DMS 273 treated with DMSO at 0.1 percent for 48 hours (cell line): Measurements from ENCODE around the gene BTBD19.
A peak's percentile ranks its signal among the peaks of the same experiment; 100 is the strongest.
"Not testable (repeated sequence)": the region's sequence is repeated elsewhere in the genome, so short reads cannot be mapped to it uniquely, and the experiment has no call there.

Source experiments
- DNase-seq: peaks from one replicate; lab custom pipeline; 2025; lab: John Stamatoyannopoulos, UW

The BTBD19 gene

GRCh38 chr1:44808938-44809917 is 905 bp downstream of the BTBD19 start:
- DNase-seq, result no peak

GRCh38 chr1:44810101-44810761 is 1.9 kb downstream of the BTBD19 start:
- no peak for DNase-seq

DNA sequence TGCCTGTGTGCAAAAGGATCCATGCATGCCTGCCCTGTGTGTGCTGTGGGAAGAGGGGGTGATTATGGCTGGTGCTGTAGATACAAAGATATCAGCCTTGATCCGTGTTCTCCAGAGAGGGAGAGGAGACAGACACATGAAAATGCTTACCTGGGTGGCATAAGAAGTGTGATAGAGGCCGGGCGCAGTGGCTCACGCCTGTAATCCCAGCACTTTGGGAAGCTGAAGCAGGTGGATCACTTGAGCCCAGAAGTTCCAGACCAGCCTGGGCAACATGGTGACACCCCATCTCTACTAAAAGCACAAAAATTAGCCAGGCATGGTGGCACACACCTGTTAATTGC is 2.4 kb downstream of the BTBD19 start:
- DNase-seq, result not testable (repeated sequence)

DNA sequence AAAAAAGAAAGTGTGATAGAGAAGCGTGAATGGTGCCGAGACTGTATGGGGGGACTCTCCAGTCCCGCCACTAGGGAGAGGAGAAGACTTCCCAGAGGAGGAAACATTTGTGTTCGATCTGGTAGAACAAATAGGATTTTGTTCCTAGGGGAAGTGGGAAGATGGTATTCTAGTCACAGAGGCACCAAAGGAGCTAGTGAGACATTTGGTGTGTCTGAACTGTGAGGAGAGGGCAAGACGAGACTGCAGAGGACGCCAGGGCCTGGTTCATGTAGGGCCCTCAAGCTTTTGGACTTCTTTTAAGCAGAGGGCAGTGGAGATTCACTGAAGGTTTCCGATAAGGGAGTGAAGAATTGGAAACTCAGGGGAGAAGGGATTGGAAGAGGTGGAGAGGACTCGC is 2.9 kb downstream of the BTBD19 start:
- no peak for DNase-seq

GRCh38 chr1:44812822-44813543 is 4.7 kb downstream of the BTBD19 start:
- DNase-seq, result no peak

- not testable (repeated sequence) for DNase-seq
Measured at GRCh38 chr1:44815926-44816325, 7.6 kb downstream of the BTBD19 start.

DNA sequence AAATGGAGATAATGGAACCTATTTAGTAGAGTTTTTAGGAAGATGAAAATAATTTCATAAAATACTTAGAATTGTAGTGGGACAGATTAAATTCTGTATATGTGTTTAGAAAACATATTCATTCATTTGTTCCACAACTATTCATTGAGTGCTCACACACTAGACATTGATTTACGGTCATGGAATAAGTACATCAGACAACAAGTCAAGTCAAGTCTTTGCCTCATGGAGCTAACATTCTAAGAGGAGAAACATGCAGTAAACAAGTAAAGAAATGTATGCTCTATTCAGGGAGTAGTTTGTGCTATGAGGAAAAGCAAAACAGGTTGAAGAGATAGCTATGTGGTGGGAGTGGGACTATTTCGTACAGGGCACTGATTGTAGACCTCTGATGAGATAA is 9.0 kb downstream of the BTBD19 start:
- DNase-seq, result no peak

DNA sequence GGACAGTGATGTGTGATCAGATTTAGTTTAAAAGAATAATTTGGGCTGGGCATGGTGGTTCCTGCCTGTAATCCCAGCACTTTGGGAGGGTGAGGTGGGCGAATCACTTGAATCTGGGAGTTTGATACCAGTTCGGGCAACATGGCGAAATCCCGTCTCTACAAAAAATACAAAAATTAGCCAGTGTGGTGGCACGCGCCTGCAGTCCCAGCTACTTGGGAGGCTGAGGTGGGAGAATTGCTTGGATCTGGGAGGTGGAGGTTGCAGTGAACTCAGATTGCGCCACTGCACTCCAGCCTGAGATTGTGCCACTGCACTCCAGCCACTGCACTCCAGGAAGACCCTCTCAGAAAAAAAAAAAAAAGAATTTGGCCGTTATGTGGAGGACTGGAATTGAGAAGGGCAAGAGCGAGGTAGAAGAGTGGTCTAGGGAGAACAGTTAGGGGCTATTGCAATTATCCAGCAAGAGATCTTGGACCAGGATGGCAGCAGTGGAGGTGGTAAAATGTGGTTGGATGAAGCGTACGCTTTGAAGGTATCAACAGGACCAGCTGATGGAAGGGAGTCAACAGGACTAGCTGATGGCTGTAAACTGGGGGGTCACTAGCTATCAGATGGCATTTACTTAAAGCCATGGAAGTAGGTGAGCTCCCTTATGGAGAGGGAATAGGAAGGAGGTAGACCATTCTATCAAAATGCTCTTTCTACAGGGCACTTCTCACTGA is 9.6 kb downstream of the BTBD19 start:
- no peak for DNase-seq

- peak; percentile 78 for DNase-seq
Measured at GRCh38 chr1:44819196-44819607, 10.9 kb downstream of the BTBD19 start.

- DNase-seq, result peak; percentile 78
Measured at GRCh38 chr1:44819608-44820327, 11.4 kb downstream of the BTBD19 start.

GRCh38 chr1:44820328-44821239 is 12.3 kb downstream of the BTBD19 start:
- no peak for DNase-seq

GRCh38 chr1:44821240-44821715 is 13.0 kb downstream of the BTBD19 start:
- no peak for DNase-seq

- no peak for DNase-seq
Measured at GRCh38 chr1:44822131-44822701, 13.9 kb downstream of the BTBD19 start.

- DNase-seq, result no peak
Measured at GRCh38 chr1:44822981-44823451, 14.7 kb downstream of the BTBD19 start.

- DNase-seq, result not testable (repeated sequence)
Measured at GRCh38 chr1:44824392-44824791, 16.1 kb downstream of the BTBD19 start.

GRCh38 chr1:44826375-44827196 is 18.3 kb downstream of the BTBD19 start:
- DNase-seq, result no peak

GRCh38 chr1:44827197-44828002 is 19.1 kb downstream of the BTBD19 start:
- no peak for DNase-seq
